GM18909 (cell line): ENCODE measurements around the gene GLS.
"Not testable (repeated sequence)": the region's sequence is repeated elsewhere in the genome, so short reads cannot be mapped to it uniquely, and the experiment has no call there.

Experiments used
- ATAC-seq: cut with Tn5 transposase; IDR thresholded peaks from one replicate; pipeline ENCODE4 v1.9.1; 2021; ENCODE audit warnings: mild to moderate bottlenecking; ENCODE audit not compliant: unreplicated experiment, poor library complexity

The GLS gene

GRCh38 chr2:190880378-190881083, at the start of gene GLS:
TSS of gene GLS (plus strand) at chr2:190880821. CDS start at chr2:190881085, 264 bp downstream.
- ATAC-seq = peak; percentile 78

GRCh38 chr2:190831941-190832340, 48.7 kb upstream of the GLS start:
- no peak for ATAC-seq

GRCh38 chr2:190834890-190835208, 45.8 kb upstream of the GLS start:
- no peak for ATAC-seq

GRCh38 chr2:190835303-190835930, 45.2 kb upstream of the GLS start:
- ATAC-seq = no peak

- ATAC-seq = no peak
These were observed 43.9 kb upstream of the GLS start for GRCh38 chr2:190836767-190837166.

- ATAC-seq = no peak
These were observed 43.2 kb upstream of the GLS start for GRCh38 chr2:190837420-190837819.

- no peak for ATAC-seq
These were observed 42.7 kb upstream of the GLS start for GRCh38 chr2:190837952-190838361.

GRCh38 chr2:190838492-190838910, 42.1 kb upstream of the GLS start:
- ATAC-seq = no peak

- ATAC-seq = no peak
These were observed 40.0 kb upstream of the GLS start for GRCh38 chr2:190840569-190841172.

GRCh38 chr2:190841707-190842505, 38.7 kb upstream of the GLS start:
- ATAC-seq = no peak

GRCh38 chr2:190842606-190843104, 38.0 kb upstream of the GLS start:
- no peak for ATAC-seq

GRCh38 chr2:190843890-190844699, 36.5 kb upstream of the GLS start:
- peak; percentile 92 for ATAC-seq

- ATAC-seq = no peak
These were observed 35.8 kb upstream of the GLS start for GRCh38 chr2:190844700-190845401.

- ATAC-seq = no peak
These were observed 33.9 kb upstream of the GLS start for GRCh38 chr2:190846746-190847145.

GRCh38 chr2:190847504-190848081, 33.0 kb upstream of the GLS start:
- no peak for ATAC-seq

- no peak for ATAC-seq
These were observed 30.8 kb upstream of the GLS start for GRCh38 chr2:190849774-190850173.

- not testable (repeated sequence) for ATAC-seq
These were observed 27.6 kb upstream of the GLS start for GRCh38 chr2:190853022-190853421.

GRCh38 chr2:190853531-190854383, 26.9 kb upstream of the GLS start:
- ATAC-seq = peak; percentile 59
